HG03521 (cell line): ENCODE data around the gene SND1.

Experiments
- ATAC-seq: cut with Tn5 transposase; IDR thresholded peaks from one replicate; pipeline ENCODE4 v1.9.1; 2021; ENCODE audit warnings: mild to moderate bottlenecking, moderate library complexity; ENCODE audit not compliant: unreplicated experiment

Gene SND1

DNA sequence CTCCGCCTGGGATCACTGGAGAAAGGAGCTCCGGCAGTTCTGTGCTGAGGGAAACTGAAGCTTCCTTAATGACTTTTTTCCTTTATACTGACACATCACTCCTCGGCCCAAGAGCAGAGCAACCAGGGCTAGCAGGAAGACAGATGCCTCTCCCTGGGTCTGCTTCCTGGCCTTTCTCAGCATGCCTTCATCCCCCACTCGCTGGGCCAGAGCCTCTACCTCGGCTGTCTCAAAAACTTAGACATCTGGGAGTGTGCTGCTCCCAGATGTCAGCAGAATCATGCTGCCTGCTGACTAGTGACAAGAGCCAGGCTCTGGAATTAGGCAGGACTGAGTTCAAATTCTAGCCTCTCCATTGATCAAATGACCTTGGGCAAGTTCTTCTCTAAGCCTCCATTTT, 403.6 kb downstream of the SND1 start:
- no peak for ATAC-seq

- ATAC-seq = no peak
Measured at GRCh38 chr7:128056901-128057300, 404.9 kb downstream of the SND1 start.

DNA sequence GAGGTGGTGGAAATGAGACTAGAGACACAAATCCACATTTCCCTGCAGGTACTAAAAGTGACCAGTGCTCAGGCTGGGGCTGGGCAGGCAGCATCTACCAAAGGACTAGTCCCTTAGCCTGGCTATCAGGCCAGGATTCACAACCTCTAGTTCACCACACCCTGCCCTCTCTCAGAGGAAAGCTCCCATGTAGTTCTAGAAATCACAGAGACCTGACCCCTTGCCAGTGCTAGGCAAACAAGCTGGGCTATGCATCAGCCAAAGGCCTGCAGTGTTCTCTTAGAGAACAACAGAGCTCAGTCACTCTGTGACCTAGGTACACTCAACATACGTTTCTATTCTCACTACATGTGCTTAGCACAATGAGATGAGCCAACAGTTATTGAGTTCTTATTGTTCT, 405.9 kb downstream of the SND1 start:
- no peak for ATAC-seq

- no peak for ATAC-seq
Measured at GRCh38 chr7:128059143-128059988, 407.4 kb downstream of the SND1 start.

GRCh38 chr7:128060018-128060417, 408.0 kb downstream of the SND1 start:
- no peak for ATAC-seq

- no peak for ATAC-seq
Measured at GRCh38 chr7:128063088-128063487, 411.1 kb downstream of the SND1 start.

DNA sequence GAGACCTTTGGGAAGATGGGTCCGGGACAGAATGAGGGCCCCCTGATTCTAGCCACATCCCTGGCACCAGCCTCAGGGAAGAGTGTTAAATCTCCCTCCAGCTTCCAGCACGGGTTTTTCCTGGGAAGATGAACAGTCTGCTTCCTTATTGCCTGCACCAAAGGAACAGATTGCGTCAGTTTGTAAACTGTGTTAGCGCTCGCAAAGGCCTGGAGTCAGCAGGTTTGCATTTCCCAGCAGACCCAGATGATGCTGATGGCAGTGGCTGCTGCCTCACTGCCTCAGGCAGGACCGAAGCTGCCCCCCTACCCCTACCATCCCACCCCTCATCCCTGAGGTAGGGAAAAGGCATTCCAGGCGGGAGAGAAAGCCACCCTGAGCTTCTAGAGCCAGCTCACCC, 413.9 kb downstream of the SND1 start:
- no peak for ATAC-seq

DNA sequence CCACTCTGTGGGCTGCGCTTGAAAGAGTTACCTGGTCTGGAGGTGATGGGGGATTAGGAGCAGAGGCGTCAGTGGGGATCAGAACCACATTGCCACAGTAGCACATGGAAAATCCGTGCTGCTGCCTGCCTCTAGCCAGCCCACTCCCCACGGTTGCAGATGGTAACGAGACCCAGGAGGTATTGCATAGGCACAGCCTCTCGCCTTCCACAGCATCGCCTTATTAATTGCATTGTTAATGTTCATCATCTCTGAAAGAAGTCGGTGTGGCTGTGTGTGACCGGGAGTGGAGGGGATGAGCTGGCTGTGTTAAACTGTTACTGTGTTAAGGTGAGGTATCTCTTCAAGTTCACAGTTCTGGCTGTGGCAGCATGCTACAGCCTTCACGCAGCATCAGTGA, 414.4 kb downstream of the SND1 start:
- no peak for ATAC-seq

DNA sequence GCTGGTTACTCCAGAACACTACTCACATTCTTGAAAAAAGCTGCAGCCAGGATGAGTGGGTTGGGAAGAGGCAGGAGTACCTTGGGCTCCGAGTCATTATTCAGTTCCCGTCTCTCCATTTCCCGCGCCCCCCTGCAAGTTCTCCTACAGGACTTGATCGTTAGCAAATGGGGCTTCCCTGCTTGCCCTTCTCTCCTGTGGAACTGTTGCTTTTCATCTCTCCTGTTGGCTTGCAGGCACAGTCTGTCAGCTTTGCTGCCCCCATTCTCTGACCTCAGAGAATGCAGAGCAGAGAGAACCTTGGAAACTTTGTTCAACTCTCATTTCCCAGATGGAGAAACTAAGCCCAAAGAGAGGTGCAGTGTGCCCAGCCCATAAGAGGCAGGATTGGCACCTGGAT, 414.9 kb downstream of the SND1 start:
- ATAC-seq = no peak

DNA sequence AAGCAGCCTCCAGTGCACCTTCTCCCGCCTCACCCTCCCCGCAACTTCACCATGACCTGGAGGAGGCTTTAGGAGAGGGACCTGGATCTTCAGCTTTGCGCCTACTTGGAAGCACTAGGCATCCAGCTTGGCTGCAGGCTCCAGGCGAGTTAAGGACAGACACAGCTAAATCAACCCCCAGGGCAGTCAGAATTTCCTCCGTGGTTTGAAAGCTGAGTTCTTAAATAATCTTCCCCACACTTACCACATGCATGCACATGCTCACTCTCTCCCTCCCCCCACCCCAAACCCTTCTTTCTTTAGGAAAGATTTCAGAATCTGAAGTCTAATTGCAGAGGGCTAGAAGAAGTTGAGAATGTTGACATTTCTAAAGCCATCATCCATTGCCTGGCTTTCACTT, 416.0 kb downstream of the SND1 start:
- ATAC-seq = no peak

DNA sequence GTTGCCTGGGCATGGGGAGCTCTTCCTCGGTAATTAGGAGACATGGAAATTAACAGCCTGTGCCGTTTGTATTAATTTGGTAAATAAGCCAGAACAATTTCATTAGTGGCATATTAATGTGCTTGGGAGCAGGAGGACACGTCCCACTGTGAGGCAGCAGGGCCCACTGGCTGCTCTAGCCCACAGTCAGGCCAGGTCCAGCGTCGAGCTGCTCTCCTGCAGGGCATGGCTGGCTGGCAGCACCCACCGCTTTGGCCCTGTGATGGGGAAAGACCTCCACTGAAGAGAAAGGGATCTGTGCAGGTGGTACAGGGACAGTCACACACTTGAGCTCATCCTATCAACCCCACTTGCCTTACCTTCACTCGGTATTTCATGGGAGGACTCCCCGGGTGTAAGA, 416.8 kb downstream of the SND1 start:
- no peak for ATAC-seq

GRCh38 chr7:128069373-128070364, 417.7 kb downstream of the SND1 start:
- ATAC-seq = no peak

GRCh38 chr7:128071376-128071775, 419.4 kb downstream of the SND1 start:
- ATAC-seq = no peak

DNA sequence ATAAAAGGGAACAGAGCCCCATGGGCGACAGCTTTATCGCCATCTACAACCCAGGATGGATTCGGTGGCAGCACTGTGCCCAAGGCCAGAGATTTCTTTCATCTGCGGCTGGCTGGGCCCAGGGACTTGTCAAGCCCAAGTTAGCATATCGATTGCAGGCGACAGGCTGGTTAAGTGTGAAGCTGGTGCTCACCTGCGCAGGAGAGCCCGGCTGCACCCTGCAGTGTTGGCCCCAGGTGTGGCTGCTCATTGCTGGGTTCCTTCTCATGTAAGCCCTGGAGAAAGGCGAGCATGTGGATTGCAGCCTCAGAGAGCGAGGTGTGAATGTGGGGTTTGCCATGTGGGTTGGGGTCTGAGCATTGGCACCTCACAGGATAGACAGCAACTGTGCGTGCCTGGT, 419.8 kb downstream of the SND1 start:
- no peak for ATAC-seq

DNA sequence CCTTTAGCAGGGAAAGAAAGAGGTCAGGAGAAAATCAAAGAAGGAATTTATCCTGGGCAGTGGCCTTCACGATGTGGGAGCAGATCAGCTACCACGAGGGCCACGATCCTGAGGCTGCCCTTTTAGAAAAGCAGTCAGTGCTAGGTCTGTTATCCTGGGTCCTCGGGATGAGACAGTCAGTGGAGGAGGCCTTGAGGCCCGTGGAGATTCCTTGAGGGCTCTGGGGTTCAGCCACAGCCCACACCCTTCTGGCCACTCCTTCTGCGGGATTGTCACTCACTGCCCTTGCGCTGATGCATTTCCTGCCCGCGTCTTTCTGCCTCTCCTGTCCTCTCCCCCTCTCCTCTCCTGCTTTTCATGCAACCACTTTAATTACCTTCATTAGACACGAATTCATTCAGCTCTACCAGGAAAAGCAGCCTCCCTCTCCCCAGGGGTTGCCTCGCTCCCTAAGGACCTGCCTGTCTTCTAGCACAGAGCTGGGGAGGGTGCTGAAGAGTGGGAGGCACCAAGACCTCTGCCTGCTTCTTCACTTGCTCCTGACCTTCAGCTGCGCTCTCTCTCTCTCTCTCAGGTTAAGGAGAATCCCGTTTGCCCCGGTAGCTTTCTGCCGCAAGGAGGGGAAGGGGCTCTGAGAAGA, 421.8 kb downstream of the SND1 start:
- no peak for ATAC-seq

DNA sequence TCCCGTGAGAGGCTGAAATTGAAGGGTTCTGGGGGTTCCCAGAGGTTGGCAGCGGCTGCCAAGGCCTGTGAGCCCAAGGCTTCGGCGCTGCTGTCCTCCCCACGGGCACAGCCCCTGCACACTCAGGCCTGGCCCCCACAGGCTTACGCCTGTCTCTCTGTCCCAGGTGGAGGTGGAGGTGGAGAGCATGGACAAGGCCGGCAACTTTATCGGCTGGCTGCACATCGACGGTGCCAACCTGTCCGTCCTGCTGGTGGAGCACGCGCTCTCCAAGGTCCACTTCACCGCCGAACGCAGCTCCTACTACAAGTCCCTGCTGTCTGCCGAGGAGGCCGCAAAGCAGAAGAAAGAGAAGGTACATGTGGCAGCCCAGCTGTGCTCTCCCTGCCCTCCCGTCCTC, 422.3 kb downstream of the SND1 start:
- no peak for ATAC-seq

- no peak for ATAC-seq
Measured at GRCh38 chr7:128074736-128075135, 422.7 kb downstream of the SND1 start.

GRCh38 chr7:128075242-128076095, 423.5 kb downstream of the SND1 start:
- no peak for ATAC-seq

DNA sequence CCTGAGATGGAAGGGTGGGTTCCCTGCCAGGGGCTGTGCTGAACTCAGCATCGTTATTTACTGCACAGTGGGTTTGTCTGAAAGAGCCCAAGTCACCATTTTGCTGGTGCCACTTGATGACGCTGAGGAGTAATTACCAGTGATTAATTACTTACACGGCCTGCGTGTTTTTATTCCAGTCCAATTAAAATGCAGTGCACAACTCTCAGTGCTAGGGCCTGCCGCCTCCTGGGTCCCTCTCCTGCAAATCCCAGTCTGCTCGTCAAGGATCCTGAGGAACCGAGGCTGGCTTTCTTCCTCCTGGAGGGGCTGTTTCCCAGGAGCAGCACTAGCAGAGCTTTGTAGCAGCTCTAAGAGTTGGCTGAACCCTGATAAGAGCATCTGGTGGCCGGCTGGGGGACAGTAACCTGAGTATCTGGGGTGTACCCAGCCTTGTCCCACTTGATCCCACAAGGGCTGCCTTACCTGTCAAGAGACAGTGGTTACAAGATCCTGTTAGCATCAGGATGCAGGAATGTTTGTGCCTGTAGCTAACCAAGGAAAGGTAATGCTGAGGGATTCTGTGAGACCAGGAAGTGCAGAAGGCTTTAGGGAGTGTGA, 424.3 kb downstream of the SND1 start:
- no peak for ATAC-seq

DNA sequence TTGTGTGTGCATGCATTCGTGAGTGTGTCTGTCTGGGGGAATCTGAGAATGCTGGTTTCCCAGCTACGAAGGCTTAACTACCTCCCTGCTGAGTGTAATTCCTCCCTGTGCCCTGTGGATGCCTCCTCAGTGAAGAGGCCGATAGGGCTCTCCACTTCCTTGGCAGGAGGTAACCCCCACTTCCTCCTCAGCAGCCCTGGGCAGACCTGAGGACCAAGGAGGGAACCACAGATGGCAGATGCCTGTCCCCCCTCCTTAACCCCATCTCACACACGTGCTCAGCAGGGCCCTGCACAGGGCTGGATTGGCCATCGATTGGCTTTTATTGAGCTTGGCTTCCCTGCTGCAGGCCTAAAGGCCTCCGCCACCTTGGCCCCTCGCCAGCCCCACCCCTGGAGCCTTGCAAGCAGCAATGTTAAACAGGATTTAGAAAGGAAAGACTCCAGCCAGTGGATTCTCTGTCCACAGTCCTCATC, 424.8 kb downstream of the SND1 start:
- ATAC-seq = no peak
